Adrenal gland (tissue), 12 donors: ENCODE data around the gene LYPD1. TPM values are rescaled to one million over a fixed set of nuclear protein-coding genes. Genes with fewer than 3 reads are reported as not detected.

Experiments used
- DNase-seq, 7 donors: peaks; one replicate each; pipeline ENCODE4 v3.0.0-alpha.2; 2019 to 2020
- H3K27ac ChIP-seq, 5 donors: fragments of 200-600 bp; sonication (generic) in 4 of 5; 1 replicate in 3 of 5; 2 replicates in 2 of 5; pipeline versions ENCODE4 v1.5.1 to v1.8.0; 2016 to 2020; ENCODE audit warnings: mild to moderate bottlenecking in 1 of 5
- H3K27me3 ChIP-seq: fragments of 200-600 bp; 2 replicates; pipeline ENCODE4 v1.8.0; 2021
- H3K36me3 ChIP-seq, 2 donors: fragments of 200-600 bp; replicated peaks in 1 of 2; 1 replicate in 1 of 2; 2 replicates in 1 of 2; pipeline versions ENCODE4 v1.5.1 to v1.8.0; 2018 to 2022
- H3K4me1 ChIP-seq, 2 donors: fragments of 200-600 bp; replicated peaks in 1 of 2; 1 replicate in 1 of 2; 2 replicates in 1 of 2; pipeline versions ENCODE4 v1.5.1 to v1.8.0; 2018 to 2021
- H3K4me3 ChIP-seq, 4 donors: fragments of 200-600 bp; sonication (generic) in 3 of 4; one replicate each; pipeline ENCODE4 v1.5.1; 2016 to 2018
- H3K9me3 ChIP-seq, 3 donors: fragments of 200-600 bp; sonication (generic) in 1 of 3; replicated peaks in 1 of 3; 1 replicate in 2 of 3; 2 replicates in 1 of 3; pipeline versions ENCODE4 v1.5.1 to v1.8.0; 2016 to 2021
- POLR2A ChIP-seq, 2 donors: fragments of 450-650 bp; IDR thresholded peaks; one replicate each; pipeline ENCODE4 v1.6.1; 2017; ENCODE audit warnings: antibody characterized with exemption in 2 of 2, mild to moderate bottlenecking in 2 of 2, moderate library complexity in 1 of 2
- WGBS, 4 donors: extraction: QIAGEN DNeasy Blood & Tissue Kit in 2 of 4; methylation state at CpG; one replicate each; pipeline versions ENCODE4 v1.1.5 to v1.1.7; 2013 to 2017; 5-methylcytosine and 5-hydroxymethylcytosine counted together
- intact Hi-C, 2 donors: fragments of 100-400 bp; cut with DNase I; formaldehyde crosslinking; loops; one replicate each; pipeline versions ENCODE4 v1.14.1 to v1.15.0; 2022 to 2023
- polyA plus RNA-seq, 3 donors: library from polyadenylated mRNA; stranded (reverse); fragments of 200-250 nt in 2 of 3; fragments of 350-450 nt in 1 of 3; fragmentation: Illumina TruSeq in 1 of 3; extraction: RNeasy Lipid Tissue Mini Kit (QIAGEN cat#74804) in 1 of 3; gene quantifications; one replicate each; pipeline ENCODE4 v1.2.3, GENCODE V29; 2013 to 2014
- total RNA-seq, 9 donors: library from RNA; depleted of rRNA in 4 of 9; stranded (reverse); fragments of >200 nt in 4 of 9; fragments of 120-200 nt in 1 of 9; fragmentation: NEBNext Ultra II Directional in 1 of 9; extraction: Animal tissue kit (Norgen Biotek cat#: 25700) in 1 of 9; gene quantifications; one replicate each; pipeline versions ENCODE4 v1.1.0 to v1.2.4, GENCODE V29; 2013 to 2023
- TF ChIP-seq, protein P1 (sequence below), 6 experiments: fragments of 450-650 bp in 4 of 6; fragments of 200-600 bp in 2 of 6; sonication (generic) in 1 of 6; IDR thresholded peaks; 1 replicate in 5 of 6; 2 replicates in 1 of 6; pipeline versions ENCODE4 v1.5.1 to v1.8.0; 2016 to 2021; ENCODE audit warnings: antibody characterized with exemption in 6 of 6, mild to moderate bottlenecking in 2 of 6, moderate library complexity in 1 of 6
- donor health status: healthy with polysubstance abuse.
- donor health status: Bipolar disorder and iron deficiency.
- donor health status: DM: yes; HTN: yes; CAD: no.
- donor health status: DM: no; HTN: no; CAD: no.
- donor health status: DM: no; HTN: no; CAD: no.
- donor health status: DM: yes; HTN: yes; CAD: no.

LYPD1 gene
- total and polyA plus RNA-seq, 12 donors = 0.22 to 6.9 (median 0.80) TPM; not detected in 2

DNA sequence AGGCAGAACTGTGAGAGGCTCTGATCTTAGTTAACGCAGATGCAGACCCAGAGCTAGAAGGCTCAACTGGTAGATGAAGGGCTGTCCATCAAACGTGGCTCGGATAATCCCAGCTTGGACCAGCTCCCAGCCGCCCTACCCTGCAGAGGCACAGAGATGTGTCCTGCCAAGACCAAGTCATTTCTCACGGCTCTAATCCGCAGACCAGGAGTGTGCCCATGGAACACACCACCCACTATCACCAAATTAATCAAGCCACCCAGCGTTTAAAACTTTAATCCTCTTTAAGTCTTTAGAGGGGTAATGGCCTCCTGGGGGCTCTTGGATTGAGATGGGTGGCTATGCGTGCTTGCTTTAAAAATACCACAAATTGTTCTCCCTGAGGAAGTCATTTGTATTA is 17.5 kb downstream of the LYPD1 start:
- H3K4me1 ChIP-seq = no peaks in the 10 kb centered on the region
- no peaks in the 10 kb centered on the region for H3K27me3 ChIP-seq
- no peaks in the 10 kb centered on the region for H3K9me3 ChIP-seq
- no peak for TF ChIP-seq POLR2A (IDR thresholded peaks at IDR 0.05)
- TF ChIP-seq, protein P1, sequence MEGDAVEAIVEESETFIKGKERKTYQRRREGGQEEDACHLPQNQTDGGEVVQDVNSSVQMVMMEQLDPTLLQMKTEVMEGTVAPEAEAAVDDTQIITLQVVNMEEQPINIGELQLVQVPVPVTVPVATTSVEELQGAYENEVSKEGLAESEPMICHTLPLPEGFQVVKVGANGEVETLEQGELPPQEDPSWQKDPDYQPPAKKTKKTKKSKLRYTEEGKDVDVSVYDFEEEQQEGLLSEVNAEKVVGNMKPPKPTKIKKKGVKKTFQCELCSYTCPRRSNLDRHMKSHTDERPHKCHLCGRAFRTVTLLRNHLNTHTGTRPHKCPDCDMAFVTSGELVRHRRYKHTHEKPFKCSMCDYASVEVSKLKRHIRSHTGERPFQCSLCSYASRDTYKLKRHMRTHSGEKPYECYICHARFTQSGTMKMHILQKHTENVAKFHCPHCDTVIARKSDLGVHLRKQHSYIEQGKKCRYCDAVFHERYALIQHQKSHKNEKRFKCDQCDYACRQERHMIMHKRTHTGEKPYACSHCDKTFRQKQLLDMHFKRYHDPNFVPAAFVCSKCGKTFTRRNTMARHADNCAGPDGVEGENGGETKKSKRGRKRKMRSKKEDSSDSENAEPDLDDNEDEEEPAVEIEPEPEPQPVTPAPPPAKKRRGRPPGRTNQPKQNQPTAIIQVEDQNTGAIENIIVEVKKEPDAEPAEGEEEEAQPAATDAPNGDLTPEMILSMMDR (IDR thresholded peaks at IDR 0.05) = no peak
- no peak overlapping the region for H3K27ac ChIP-seq
- intact Hi-C loops = no loop called here
- DNase-seq = no peak
- WGBS, 4 donors = 59 to 84% (median 77%) methylated on average over 5 to 8 of the region's 8 CpGs
- H3K36me3 ChIP-seq = no peaks in the 10 kb centered on the region
- no peak overlapping the region for H3K4me3 ChIP-seq

- Histone ChIP-seq H3K4me1 (no peaks in the 10 kb centered on the region), H3K4me3 (no peak overlapping the region), H3K27ac (no peak overlapping the region), H3K36me3 (no peaks in the 10 kb centered on the region), H3K27me3 (no peaks in the 10 kb centered on the region), H3K9me3 (no peaks in the 10 kb centered on the region)
- DNase-seq = peak in 2 of 7 donors; percentile 12 to 63
- WGBS, 4 donors = 51 to 75% (median 60%) methylated on average over 10 to 12 of the region's 12 CpGs
- intact Hi-C loops = no loop called here
- TF ChIP-seq, protein P1 (IDR thresholded peaks at IDR 0.05) = peak in 4 of 6 experiments; percentile 9 to 68 (median 42)
- TF ChIP-seq POLR2A (IDR thresholded peaks at IDR 0.05) = no peak
Measured at GRCh38 chr2:132651115-132652045, 18.6 kb downstream of the LYPD1 start.

GRCh38 chr2:132646540-132647108 is 23.4 kb downstream of the LYPD1 start:
- DNase-seq = peak in 1 of 7 donors; percentile 53
- no peak for TF ChIP-seq POLR2A (IDR thresholded peaks at IDR 0.05)
- TF ChIP-seq, protein P1 (IDR thresholded peaks at IDR 0.05) = no peak
- Histone ChIP-seq H3K4me3 (no peak overlapping the region), H3K27me3 (no peaks in the 10 kb centered on the region), H3K9me3 (no peaks in the 10 kb centered on the region), H3K36me3 (no peaks in the 10 kb centered on the region), H3K4me1 (no peaks in the 10 kb centered on the region), H3K27ac (no peak overlapping the region)
- WGBS, 4 donors = 64 to 74% (median 70%) methylated on average over 8 of the region's 8 CpGs
- intact Hi-C loops = no loop called here

- DNase-seq = peak in 2 of 7 donors; percentile 3 to 20
- Histone ChIP-seq H3K36me3 (no peaks in the 10 kb centered on the region), H3K9me3 (no peaks in the 10 kb centered on the region), H3K4me3 (no peak overlapping the region), H3K27me3 (no peaks in the 10 kb centered on the region), H3K27ac (no peak overlapping the region), H3K4me1 (no peaks in the 10 kb centered on the region)
- intact Hi-C loops = no loop called here
- TF ChIP-seq, protein P1 (IDR thresholded peaks at IDR 0.05) = no peak
- TF ChIP-seq POLR2A (IDR thresholded peaks at IDR 0.05) = no peak
- 67 to 77% (median 72%) methylated on average over 16 to 18 of the region's 18 CpGs for WGBS, 4 donors
Measured at GRCh38 chr2:132645722-132646539, 24.1 kb downstream of the LYPD1 start.
